ENCODE results near the gene DNAJB8.

DNAJB8 gene

DNA sequence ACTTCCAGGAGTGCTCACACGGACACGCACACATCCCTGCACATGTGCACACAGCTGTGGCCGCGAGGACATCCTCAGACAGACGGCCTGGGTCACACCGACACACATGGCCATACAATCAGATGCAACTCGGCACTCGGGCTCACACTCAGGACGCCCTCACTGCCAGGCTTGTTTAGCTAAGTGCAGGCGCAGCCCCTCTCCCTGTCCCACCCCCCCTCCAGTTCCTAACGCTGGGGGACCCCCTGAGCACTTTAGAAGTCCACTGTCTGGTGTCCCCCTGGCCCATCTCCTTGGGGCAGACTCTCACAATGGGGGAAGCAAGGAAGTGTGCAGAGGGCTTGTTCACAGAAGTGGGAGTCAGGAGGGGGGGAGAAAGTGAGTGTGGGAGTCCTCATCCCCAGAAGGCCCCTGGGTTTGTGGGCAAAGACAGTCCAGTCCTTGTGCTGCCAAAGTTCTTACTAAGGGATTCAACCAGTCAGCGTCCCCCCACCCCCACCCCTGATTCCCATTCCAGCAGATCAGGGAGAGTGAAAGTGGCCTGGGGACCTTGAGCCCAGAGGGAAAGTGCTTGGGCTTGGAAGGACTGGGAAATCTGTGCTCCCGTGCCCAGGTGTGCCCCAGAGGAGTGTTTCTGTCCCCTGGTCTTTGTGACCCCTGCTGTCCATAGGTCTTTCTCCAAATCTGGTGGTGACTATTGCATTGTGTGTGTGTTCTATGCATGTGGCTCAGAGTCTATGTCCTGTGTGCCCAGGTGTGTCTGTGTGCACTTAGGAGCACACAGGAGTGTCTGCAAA is 27.1 kb upstream of the DNAJB8 start:
- peak; percentile 56 for DNase-seq

DNA sequence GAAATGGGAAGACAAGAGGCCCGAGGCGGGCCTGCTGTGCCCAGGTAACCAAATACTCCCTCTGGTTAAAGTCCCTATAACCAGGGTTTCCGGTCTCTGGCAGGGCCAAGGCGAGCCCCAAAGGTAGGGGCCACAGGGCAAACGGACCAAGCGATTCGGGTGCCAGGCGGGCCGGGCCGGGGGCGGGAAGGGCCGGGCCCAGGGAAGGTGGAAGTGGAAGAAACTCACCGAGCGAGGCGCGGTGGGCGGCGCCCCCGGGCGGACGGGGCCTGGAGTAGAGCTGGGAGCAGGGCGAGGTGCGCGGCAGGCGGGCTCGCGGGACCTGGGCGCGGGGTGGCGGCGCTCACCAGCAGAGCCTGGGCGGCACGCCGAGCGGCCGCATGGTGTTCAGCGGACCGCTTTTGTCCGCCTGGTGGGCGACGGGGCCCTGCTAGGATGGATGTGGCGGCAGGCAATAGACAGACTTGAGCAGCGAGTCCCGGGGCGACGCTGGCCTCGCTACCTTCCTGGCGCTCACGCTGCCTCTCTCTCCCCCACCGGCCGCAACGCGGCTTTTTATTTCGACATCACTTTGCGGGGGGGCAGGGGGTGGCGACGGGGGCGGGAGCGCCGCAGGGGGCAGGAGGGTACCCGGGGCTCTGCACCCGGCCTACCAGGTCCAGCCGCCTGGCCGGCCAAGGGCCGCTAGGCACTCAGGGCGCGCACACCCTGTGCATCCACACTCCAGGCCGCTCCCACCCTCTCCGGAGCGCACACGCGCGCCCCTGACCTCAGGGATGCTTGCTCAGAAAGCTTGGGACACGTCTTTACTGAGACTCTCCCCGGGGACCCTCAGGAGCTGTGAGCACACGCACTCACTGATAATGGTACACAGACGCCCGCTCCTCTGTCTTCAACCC is 26.2 kb upstream of the DNAJB8 start, which contains the start of gene GATA2:
Gene GATA2, minus strand, starts transcription at position 531 of the 899 bp plus-strand sequence. CDS start 6,170 bp downstream, outside the sequence.
- DNase-seq, result peak; percentile 67

DNA sequence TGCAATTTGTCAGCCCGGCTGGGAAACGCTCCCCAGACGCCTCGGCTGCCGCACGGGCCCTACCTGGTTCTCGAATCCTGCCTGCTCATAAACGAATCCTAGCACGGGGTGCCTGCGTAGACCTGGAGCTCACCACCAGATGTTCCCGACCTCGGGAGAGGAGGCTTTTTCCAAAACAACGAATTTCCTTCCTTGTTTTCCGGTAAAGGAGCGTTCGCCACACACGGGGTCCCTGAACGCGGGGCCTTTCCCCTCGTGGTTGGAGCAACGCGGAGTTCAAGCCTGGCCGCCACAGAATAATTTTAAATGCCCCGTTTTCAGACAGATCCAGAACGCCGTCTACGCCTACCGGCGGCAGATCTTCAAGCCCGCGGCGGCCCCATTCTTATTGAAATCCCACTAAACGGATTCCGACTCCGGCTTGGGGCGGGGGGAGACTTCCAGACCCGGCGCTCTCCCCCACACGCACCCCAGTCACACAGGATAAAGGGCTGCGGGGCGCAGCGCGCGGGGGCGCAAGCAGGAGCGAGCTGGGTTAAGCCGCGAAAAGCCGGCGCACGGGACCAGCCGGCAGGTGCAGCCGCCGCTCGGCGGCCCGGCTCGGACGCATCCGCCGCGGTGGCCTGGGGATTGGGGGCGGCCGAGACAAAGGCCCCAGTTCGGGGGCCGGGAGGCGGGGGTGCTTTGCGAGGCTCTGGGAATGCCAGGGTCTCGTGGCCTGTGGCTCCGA is 25.4 kb upstream of the DNAJB8 start:
- DNase-seq, result peak; percentile 89

DNA sequence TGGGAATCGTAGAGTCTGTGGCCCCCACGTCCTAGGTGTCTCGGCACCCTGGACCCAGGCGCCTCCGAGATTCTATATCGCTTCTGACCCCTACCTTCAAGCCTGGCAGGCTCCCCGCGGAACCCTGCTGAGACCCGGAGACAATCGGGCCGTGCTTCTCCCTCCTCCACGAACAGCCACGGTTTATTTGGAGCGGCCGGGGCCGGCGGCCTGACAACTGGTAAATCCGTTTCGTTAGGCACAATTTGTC is 24.9 kb upstream of the DNAJB8 start:
- DNase-seq, result no peak

GRCh38 chr3:128490915-128491690 is 24.4 kb upstream of the DNAJB8 start:
- no peak for DNase-seq

DNA sequence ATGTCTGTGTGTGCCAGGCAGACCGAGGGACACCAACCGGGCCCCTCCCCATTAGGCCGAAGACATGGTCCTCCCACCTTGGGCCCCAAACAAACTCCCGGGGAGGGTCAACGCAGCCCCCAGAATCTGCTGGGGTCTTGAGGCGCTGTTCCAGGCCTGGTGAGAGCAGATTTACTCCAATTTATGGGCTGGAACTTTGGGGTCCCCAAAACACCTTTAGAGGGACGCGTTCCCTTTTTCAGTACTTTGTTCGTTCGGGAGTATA is 23.9 kb upstream of the DNAJB8 start:
- no peak for DNase-seq

DNA sequence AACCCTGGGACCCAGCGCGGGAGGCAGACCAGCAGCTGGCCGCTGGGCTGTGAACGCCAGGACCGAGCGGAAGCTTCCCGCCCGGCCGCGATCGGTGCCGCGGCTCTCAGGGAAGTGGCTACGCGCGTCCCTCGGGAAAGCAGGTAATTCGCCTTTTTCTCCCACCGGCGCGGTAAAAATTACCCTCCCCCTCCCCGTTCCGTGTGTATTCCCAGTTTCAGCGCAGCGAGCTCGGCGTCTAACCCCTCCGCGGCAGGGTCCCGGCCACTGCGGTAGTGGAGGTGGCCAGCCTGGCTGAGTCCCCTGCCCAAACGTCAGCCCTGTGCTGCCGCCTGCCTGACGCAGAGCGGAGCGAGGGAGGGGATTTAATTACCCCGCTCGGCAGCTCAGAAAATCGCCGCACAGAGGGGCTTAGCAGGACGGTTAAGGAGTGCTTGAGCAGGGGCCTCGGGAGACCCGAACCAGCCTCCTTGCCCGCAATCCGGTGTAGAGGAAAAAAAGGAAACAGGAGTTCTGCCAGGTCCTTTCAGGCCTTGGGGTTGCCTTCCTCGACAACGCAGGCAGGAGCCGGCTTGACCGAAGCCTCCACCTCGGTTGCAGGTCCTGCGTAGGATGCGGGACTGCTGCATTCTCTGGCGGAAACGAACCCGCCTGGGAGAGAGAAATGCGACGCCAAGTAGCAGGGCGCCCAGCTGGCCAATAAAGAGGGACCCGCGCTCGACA is 23.4 kb upstream of the DNAJB8 start:
- DNase-seq, result peak; percentile 89

DNA sequence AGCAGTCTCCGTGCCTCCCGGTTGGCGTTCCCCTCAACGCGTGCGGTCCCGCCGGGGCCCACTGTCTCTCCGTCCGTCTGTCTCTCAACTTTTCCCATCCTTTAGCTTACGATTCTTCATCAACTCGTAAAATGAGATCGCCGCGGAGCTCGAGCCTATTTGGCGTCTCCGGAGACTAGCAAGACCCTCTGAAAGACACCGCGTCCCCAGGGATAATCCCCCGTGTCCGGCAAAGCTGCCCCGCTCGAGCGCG is 22.9 kb upstream of the DNAJB8 start:
- DNase-seq, result no peak

- peak; percentile 84 for DNase-seq
Measured at GRCh38 chr3:128488991-128489673, 22.4 kb upstream of the DNAJB8 start.

DNA sequence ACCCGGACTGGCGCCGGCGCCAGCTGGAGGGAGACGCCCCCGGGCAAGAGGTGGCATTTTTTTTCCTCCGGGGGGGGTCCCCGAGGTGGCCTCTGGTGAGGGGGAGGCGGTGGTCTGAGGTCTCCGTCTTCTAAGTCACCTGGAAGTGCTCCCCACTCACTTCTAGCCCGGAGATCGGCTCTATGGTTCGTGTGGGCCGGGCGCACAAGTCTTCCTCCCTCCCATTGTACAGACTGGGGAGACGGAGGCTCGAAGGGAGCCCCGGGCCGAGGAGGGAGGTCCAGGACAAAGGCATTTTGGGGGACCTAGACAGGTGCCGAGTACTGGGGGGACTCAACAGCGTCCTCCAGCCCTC is 21.9 kb upstream of the DNAJB8 start:
- no peak for DNase-seq

DNA sequence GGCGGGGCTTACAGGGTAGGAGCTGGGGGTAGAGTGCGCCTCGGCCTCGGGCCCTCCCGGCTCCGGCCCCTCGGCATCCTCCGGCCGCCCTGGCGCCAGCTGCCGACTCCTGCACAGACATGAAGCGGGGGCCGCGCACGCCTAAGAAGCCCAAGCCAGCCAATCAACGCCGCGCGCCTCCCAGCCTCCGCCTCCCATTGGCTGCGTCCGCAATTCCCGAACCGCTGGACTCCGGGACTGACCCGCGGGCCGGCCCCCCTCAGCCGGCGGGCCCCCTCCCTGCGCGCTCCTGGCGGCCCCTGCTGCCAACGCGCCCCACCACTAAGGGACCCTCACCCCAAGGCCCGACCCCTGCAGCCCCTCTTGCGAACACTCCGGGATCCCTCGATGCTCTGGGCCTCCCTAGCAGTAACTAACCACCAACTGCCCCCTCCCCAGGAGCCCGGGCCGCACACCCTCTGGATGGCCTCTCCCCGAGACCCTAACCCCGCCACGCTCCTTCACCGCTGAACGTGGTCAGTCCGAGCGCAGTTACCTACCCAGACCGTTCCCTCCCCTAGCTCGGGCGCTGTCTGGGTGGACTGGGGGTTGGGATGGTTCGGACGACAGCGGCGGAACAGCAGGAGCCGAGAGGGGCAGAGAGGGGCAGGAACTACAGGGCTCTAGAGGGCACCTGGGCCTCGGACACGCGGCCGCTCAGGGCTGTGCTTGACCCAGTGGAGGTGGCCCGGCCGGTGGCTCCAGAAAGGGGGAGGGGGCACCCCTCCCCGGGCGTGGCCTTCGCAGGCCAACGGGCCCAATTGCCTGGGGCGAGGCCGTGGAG is 21.3 kb upstream of the DNAJB8 start:
- peak; percentile 89 for DNase-seq

- no peak for DNase-seq
Measured at GRCh38 chr3:128487538-128487812, 20.8 kb upstream of the DNAJB8 start.

DNA sequence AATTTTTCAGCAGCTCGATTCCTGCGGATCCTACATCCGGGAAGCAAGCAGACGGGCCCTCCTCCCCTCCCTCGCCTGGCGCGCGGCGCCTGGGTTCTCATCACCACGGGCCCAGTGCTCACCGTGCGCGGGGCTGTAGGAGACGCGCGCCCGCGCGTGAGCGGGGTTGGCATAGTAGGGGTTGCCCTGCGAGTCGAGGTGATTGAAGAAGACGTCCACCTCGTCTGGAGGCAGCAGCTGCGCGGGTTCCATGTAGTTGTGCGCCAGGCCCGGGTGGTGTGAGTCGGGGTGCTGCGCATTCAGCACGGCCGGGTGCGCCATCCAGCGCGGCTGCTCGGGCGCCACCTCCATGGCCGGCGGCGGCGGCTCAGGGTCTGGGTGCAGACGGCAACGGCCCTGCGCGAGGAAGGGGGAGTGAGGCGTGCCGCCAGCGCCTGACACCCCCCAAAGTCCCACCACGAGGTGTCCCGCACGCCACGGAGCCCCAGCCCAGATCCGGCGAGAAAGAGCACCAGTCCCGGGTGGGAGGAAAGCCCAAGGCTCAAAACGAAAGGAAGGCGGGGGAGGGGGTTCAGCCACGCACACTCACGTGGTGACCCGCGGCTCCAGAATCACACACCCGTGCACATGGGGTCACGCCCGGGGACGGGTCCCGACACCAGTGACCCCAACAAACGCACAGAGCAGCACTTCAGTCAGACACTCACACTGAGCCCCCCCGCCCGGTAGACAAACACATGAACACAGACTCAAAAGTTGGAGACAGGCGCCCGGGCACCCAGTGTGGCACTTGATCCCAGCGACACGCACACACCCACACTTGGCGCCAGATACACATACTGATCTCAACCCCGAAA is 20.2 kb upstream of the DNAJB8 start:
- peak; percentile 85 for DNase-seq

GRCh38 chr3:128486205-128486628 is 19.5 kb upstream of the DNAJB8 start:
- no peak for DNase-seq

DNA sequence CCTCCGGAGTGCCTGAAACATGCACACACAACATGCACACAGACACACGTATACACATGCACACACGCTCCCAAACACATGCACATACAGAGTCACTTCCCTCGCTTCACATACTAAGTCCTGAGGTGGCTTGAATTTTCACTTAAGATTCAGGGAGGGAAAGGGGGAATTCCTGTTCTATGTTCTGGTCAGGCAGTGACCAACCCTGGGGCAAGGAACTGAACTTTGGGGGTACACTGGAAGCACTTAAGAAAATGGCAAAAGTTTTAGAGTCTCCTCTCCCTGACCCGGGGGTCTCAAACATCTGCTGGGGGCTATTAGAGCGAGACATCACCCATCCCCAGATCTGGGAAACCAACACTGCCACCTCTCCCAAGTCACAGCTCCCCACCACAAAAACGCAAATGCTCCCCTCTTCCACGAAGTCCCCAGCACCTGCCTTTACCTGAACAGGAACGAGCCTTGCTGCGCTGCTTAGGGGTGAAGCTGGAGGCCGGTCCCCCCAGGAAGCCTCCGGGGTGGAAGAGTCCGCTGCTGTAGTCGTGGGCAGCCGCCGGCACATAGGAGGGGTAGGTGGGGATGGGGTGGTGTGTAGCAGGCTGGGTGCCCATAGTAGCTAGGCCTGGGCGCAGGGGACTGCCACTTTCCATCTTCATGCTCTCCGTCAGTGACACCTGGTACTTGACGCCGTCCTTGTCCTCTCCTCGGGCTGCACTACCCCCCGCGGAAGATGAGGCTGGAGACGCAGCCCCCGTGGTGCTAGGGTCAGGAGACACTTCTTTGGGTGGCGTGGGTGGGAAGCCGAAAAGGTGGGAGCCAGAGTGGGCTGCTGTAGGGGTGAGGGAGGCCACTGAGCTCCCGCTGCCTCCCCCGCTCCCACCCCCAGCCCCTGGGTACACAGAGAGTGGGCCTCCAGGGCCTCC is 18.9 kb upstream of the DNAJB8 start:
- DNase-seq, result peak; percentile 24

- DNase-seq, result peak; percentile 41
Measured at GRCh38 chr3:128484404-128485281, 18.0 kb upstream of the DNAJB8 start.

DNA sequence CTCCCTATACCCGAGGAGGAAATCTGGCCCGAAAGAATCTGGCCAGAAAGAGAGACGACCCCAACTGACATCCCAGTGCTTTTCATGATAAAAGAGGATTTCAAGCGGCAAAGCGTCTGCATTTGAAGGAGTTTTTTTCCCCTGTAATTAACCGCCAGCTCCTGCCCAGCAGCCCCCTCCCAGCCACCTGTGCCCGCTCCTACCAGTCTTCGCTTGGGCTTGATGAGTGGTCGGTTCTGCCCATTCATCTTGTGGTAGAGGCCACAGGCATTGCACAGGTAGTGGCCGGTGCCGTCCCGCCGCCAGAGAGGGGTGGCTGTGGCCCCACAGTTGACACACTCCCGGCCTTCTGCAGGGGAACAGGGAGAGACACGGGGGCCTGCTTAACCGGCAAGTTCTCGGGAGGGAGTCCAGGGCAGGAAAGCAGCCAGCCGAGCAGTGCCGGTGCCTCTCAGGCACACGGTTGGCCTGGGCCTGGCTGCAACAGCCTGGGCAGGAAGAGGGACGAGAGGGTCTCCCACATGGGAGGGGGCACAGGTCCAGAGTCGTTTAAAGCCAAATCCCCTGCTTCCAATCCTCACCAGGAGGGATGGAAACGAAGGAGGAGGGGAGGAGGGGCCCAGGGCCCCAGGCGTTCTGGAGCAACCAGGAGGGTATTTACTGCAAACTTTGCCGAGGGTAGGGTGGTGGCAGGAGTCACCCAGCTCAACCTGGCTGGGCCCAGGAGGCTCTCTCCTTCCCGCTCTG is 17.1 kb upstream of the DNAJB8 start:
- DNase-seq, result peak; percentile 77
